HS-27A (cell line): ENCODE data around the gene ZNF679.
A peak's percentile ranks its signal among the peaks of the same experiment; 100 is the strongest.
"Not testable (repeated sequence)": the region's sequence is repeated elsewhere in the genome, so short reads cannot be mapped to it uniquely, and the experiment has no call there.

Experiments used
- DNase-seq: peaks from one replicate; pipeline ENCODE4 v3.0.0-alpha.2; 2012; ENCODE audit warnings: low read depth, missing footprints

ZNF679 gene

GRCh38 chr7:64310426-64310825 lies 82.2 kb downstream of the ZNF679 start:
- no peak for DNase-seq

GRCh38 chr7:64312826-64313225 lies 84.6 kb downstream of the ZNF679 start:
- no peak for DNase-seq

- peak; percentile 41 for DNase-seq
Measured at GRCh38 chr7:64313740-64314491, 85.6 kb downstream of the ZNF679 start, which contains the start of gene ZNF736. Gene ZNF736 (plus strand): TSS chr7:64313961. CDS start chr7:64314151, 190 bp downstream.

- no peak for DNase-seq
Measured at GRCh38 chr7:64314566-64314965, 86.3 kb downstream of the ZNF679 start.

GRCh38 chr7:64316031-64316742 lies 87.9 kb downstream of the ZNF679 start:
- not testable (repeated sequence) for DNase-seq
